ENCODE measurements around the gene RLN2.
A peak's percentile ranks its signal among the peaks of the same experiment; 100 is the strongest.
"Not testable (repeated sequence)": the region's sequence is repeated elsewhere in the genome, so short reads cannot be mapped to it uniquely, and the experiment has no call there.

The RLN2 gene

DNA sequence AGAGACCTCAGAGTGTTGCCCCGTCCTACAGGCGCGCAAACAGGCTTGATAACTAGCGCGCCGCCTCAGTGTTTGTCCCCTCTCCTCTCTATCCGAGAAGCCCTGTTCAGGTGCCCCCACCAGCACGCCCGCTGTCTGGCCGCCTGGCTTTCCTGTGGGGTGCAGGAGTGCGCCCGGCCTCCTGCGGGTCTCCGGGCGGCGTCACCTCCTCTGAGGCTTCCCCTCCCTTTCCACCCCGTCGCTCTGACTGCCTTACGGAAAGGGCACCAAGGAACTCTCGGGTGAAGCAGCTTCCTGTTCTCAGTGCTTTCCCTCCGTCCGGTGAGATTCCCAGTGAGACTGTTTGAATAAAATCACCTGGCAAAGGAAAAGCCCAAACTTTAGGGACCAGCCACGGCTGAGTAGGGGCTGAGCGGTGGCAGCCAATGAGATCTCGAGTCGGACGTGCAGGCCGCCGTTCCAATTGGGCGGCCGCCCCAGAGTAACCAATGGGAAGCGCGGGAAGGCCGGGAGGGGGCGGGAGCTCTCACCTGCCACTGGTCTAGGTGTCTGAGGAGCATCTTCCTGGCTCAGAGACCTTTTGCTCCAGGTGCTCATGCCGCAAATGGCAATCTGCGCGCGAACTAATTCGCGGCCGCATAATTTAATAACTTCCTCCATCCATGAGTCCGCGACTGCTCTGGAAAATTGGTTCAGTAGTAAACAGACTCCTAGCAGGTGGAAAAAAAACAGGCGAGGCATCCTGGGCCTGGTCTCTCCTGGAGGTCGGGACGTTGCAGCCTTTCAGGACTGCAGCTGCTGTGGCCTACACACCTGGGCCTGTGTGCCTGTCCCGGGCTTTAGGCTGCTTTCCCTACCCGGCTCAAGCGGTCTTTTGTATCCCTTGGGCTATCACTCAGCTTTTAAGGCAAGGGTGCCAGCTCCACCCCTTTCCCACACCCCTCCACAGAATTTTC, at the start of gene RLN2:
Gene RLN2, minus strand, starts transcription at position 877 of the 956 bp plus-strand sequence. Its CDS starts 136 bp downstream, at position 741.
- not testable (repeated sequence) for H3K4me3 ChIP-seq (ENCODE audit: low read depth, low read length); DNase-seq (ENCODE audit: low read depth)

GRCh38 chr9:5354184-5354583, 49.7 kb upstream of the RLN2 start:
- TF ChIP-seq CTCF (conservative IDR thresholded peaks at IDR 0.05; ENCODE audit: low read depth, low read length): no peak

DNA sequence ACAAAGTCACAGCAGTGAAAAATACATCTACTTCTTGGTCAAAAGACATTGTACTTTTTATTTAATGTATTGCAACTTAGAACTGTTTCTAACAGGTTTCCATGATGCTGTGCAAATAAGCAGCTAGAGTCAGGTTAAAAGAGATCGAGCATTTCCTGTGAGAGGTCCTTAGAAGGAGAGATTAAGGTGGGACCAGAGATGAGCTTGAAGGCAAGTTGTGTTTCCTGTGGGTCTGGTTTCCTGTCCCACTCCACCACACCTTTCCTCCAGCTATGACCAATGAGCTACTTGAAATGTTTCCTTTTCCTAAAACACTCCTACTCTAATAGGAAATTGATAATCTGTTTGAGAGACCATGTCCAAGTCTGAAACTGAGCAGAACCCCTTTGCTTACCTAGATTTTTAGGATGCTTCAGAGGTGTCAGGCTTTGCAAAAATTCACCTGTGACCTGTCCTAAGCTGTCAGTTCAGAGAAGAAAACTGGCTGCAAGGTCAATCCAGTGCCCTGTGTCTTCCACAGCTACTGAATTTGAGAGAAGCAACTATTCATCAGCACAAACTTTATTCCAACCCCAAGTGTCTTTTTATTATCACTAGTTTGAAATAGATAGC, 48.2 kb upstream of the RLN2 start:
- no peak for TF ChIP-seq CTCF (conservative IDR thresholded peaks at IDR 0.05; ENCODE audit: low read depth, low read length)
- no peak overlapping the region for H3K4me3 ChIP-seq (ENCODE audit: low read depth, low read length)
- DNase-seq (ENCODE audit: low read depth): no peak

More at GRCh38 chr9:5354184-5354583, 49.7 kb upstream of the RLN2 start:
- H3K4me3 ChIP-seq (ENCODE audit: low read depth, low read length): no peak overlapping the region
- DNase-seq (ENCODE audit: low read depth): no peak

DNA sequence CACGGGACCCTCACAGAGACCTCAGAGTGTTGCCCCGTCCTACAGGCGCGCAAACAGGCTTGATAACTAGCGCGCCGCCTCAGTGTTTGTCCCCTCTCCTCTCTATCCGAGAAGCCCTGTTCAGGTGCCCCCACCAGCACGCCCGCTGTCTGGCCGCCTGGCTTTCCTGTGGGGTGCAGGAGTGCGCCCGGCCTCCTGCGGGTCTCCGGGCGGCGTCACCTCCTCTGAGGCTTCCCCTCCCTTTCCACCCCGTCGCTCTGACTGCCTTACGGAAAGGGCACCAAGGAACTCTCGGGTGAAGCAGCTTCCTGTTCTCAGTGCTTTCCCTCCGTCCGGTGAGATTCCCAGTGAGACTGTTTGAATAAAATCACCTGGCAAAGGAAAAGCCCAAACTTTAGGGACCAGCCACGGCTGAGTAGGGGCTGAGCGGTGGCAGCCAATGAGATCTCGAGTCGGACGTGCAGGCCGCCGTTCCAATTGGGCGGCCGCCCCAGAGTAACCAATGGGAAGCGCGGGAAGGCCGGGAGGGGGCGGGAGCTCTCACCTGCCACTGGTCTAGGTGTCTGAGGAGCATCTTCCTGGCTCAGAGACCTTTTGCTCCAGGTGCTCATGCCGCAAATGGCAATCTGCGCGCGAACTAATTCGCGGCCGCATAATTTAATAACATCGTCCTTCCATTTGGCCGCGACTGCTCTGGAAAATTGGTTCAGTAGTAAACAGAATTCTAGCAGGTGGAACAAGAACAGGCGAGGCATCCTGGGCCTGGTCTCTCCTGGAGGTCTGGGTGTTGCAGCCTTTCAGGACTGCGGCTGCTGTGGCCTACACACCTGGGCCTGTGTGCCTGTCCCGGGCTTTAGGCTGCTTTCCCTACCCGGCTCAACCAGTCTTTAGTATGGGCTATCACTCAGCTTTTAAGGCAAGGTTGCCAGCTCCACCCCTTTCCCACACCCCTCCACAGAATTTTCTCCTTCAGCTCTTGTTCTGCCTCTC, 34.8 kb upstream of the RLN2 start, which contains the start of gene RLN1:
Gene RLN1, minus strand, starts transcription at position 885 of the 990 bp plus-strand sequence. Its CDS starts 130 bp downstream, at position 755.
- H3K4me3 ChIP-seq (ENCODE audit: low read depth, low read length): not testable (repeated sequence)

GRCh38 chr9:5336688-5337087, 32.2 kb upstream of the RLN2 start:
- DNase-seq (ENCODE audit: low read depth): no peak
- no peak overlapping the region for H3K4me3 ChIP-seq (ENCODE audit: low read depth, low read length)
- no peak for TF ChIP-seq CTCF (conservative IDR thresholded peaks at IDR 0.05; ENCODE audit: low read depth, low read length)

More for the DNA sequence above, 34.8 kb upstream of the RLN2 start, which contains the start of gene RLN1:
- DNase-seq (ENCODE audit: low read depth): not testable (repeated sequence)

GRCh38 chr9:5331276-5331675, 26.8 kb upstream of the RLN2 start:
- not testable (repeated sequence) for H3K4me3 ChIP-seq (ENCODE audit: low read depth, low read length); DNase-seq (ENCODE audit: low read depth)

DNA sequence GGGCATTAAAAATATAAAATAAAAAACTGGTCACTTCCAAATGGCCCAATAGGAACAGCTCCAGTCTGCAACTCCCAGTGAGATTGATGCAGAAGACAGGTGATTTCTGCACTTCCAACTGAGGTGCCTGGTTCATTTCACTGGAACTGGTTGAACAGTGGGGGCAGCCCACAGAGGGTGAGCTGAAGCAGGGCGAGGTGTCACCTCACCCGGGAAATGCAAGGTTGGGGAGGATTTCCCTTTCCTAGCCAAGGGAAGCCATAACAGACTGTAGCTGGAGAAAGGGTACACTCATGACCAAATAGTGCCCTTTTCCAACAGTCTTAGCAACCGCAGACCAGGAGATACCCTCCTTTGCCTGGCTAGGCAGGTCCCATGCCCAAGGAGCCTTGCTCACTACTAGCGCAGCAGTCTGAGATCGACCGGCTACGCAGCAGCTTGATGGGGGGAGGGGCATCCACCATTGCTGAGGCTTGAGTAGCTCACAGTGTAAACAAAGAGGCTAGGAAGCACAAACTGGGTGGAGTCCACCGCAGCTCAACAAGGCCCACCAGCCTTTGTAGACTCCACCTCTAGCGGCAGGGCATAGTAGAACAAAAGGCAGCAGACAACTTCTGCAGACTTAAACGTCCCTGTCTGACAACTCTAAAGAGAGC, 22.5 kb upstream of the RLN2 start:
- peak; percentile 7 for DNase-seq (ENCODE audit: low read depth)
- no peak for TF ChIP-seq CTCF (conservative IDR thresholded peaks at IDR 0.05; ENCODE audit: low read depth, low read length)
- no peak overlapping the region for H3K4me3 ChIP-seq (ENCODE audit: low read depth, low read length)
